SK-N-SH (cell line): ENCODE results near the gene SLC25A26.

Experiments
- CTCF ChIP-seq: fragments of 200-600 bp; sonication (generic); IDR thresholded peaks from 2 replicates; pipeline ENCODE4 v1.6.1; 2017; ENCODE audit warnings: antibody characterized with exemption, mild to moderate bottlenecking, moderate library complexity
- EP300 ChIP-seq, 2 experiments: IDR thresholded peaks; 2 replicates each; pipeline versions ENCODE4 v1.4.0 to v1.6.1; 2012; ENCODE audit warnings: borderline replicate concordance in 1 of 2, low read depth in 1 of 2, low read length in 1 of 2
- EZH2phosphoT487 ChIP-seq: fragments of 200-600 bp; sonication (generic); IDR thresholded peaks from 2 replicates; pipeline ENCODE4 v1.6.1; 2017; ENCODE audit warnings: low read depth, mixed run types, mild to moderate bottlenecking, antibody characterized with exemption, moderate library complexity, borderline replicate concordance
- MAX ChIP-seq: IDR thresholded peaks from 2 replicates; pipeline ENCODE4 v1.4.0; 2012; ENCODE audit warnings: low read depth
- MXI1 ChIP-seq: IDR thresholded peaks from 2 replicates; pipeline ENCODE4 v1.6.1; 2012; ENCODE audit warnings: mild to moderate bottlenecking, low read depth, low read length, improper control_type of control experiment
- NRF1 ChIP-seq: IDR thresholded peaks from 2 replicates; pipeline ENCODE4 v1.6.1; 2012; ENCODE audit warnings: low read depth, mild to moderate bottlenecking, low read length
- POLR2AphosphoS5 ChIP-seq: IDR thresholded peaks from 2 replicates; pipeline ENCODE4 v1.6.1; 2012; ENCODE audit warnings: low read depth, low read length
- RCOR1 ChIP-seq: fragments of 150-350 bp; IDR thresholded peaks from 2 replicates; pipeline ENCODE4 v1.6.1; 2017; ENCODE audit warnings: antibody characterized with exemption, low read length
- RFX5 ChIP-seq: IDR thresholded peaks from 2 replicates; pipeline ENCODE4 v1.6.1; 2012; ENCODE audit warnings: mild to moderate bottlenecking, improper control_type of control experiment, low read length
- TAF1 ChIP-seq: IDR thresholded peaks from 2 replicates; pipeline ENCODE4 v1.6.1; 2012; ENCODE audit warnings: low read depth, mild to moderate bottlenecking, low read length, moderate library complexity, borderline replicate concordance
- USF2 ChIP-seq: fragments of 150-350 bp; IDR thresholded peaks from 2 replicates; pipeline ENCODE4 v1.6.1; 2017; ENCODE audit warnings: antibody characterized with exemption, low read length, low read depth, borderline replicate concordance
- YY1 ChIP-seq: IDR thresholded peaks from 2 replicates; pipeline ENCODE4 v1.4.0; 2012; ENCODE audit warnings: low read depth, mild to moderate bottlenecking
- TF ChIP-seq, protein P1 (sequence below): IDR thresholded peaks from 2 replicates; pipeline ENCODE4 v1.6.1; 2012; ENCODE audit warnings: mild to moderate bottlenecking, low read depth, low read length, moderate library complexity

GRCh38 chr3:66372681-66373350, 152.0 kb downstream of the SLC25A26 start:
- peak; percentile 26 for TF ChIP-seq CTCF
- no peak for TF ChIP-seq MXI1
- TF ChIP-seq, protein P1, sequence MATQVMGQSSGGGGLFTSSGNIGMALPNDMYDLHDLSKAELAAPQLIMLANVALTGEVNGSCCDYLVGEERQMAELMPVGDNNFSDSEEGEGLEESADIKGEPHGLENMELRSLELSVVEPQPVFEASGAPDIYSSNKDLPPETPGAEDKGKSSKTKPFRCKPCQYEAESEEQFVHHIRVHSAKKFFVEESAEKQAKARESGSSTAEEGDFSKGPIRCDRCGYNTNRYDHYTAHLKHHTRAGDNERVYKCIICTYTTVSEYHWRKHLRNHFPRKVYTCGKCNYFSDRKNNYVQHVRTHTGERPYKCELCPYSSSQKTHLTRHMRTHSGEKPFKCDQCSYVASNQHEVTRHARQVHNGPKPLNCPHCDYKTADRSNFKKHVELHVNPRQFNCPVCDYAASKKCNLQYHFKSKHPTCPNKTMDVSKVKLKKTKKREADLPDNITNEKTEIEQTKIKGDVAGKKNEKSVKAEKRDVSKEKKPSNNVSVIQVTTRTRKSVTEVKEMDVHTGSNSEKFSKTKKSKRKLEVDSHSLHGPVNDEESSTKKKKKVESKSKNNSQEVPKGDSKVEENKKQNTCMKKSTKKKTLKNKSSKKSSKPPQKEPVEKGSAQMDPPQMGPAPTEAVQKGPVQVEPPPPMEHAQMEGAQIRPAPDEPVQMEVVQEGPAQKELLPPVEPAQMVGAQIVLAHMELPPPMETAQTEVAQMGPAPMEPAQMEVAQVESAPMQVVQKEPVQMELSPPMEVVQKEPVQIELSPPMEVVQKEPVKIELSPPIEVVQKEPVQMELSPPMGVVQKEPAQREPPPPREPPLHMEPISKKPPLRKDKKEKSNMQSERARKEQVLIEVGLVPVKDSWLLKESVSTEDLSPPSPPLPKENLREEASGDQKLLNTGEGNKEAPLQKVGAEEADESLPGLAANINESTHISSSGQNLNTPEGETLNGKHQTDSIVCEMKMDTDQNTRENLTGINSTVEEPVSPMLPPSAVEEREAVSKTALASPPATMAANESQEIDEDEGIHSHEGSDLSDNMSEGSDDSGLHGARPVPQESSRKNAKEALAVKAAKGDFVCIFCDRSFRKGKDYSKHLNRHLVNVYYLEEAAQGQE = no peak
- TF ChIP-seq YY1 = no peak
- no peak for TF ChIP-seq EP300 (IDR thresholded peaks at IDR 0.05; ENCODE audit: borderline replicate concordance in 1 of 2, low read depth in 1 of 2, low read length in 1 of 2)
- no peak for TF ChIP-seq TAF1
- TF ChIP-seq NRF1 = no peak
- TF ChIP-seq EZH2phosphoT487 = no peak
- no peak for TF ChIP-seq RFX5
- TF ChIP-seq POLR2AphosphoS5 = no peak
- no peak for TF ChIP-seq MAX
- no peak for TF ChIP-seq USF2
- TF ChIP-seq RCOR1 = no peak
